ENCODE results near the gene KRT5.

GRCh38 chr12:52521175-52521567, 977 bp upstream of the KRT5 start:
- TF ChIP-seq CTCF (IDR thresholded peaks at IDR 0.05) = no peak
- TF ChIP-seq EP300 (IDR thresholded peaks at IDR 0.05) = no peak
- peak in 1 of 3 donors; percentile 37 for TF ChIP-seq POLR2AphosphoS5 (IDR thresholded peaks at IDR 0.05)
- TF ChIP-seq POLR2A (IDR thresholded peaks at IDR 0.05) = no peak

Measured in suprapubic skin (tissue), 4 donors.